ENCODE results near the gene SESN3.
"Not testable (repeated sequence)": the region's sequence is repeated elsewhere in the genome, so short reads cannot be mapped to it uniquely, and the experiment has no call there.

The SESN3 gene

DNA sequence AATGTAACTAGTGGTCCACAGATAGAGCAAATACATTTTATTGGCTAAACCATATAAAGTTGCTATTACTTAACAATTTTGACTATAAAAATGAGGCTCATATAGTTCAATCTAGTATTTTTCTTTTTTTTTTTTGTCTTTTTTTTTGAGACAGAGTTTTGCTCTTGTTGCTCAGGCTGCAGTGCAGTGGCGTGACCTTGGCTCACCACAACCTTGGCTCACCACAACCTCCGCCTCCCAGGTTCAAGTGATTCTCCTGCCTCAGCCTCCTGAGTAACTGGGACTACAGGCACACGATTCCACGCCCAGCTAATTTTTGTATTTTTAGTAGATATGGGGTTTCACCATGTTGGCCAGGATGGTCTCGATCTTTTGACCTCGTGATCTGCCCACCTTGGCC, 3.9 kb downstream of the SESN3 start:
- DNase-seq = not testable (repeated sequence)

DNA sequence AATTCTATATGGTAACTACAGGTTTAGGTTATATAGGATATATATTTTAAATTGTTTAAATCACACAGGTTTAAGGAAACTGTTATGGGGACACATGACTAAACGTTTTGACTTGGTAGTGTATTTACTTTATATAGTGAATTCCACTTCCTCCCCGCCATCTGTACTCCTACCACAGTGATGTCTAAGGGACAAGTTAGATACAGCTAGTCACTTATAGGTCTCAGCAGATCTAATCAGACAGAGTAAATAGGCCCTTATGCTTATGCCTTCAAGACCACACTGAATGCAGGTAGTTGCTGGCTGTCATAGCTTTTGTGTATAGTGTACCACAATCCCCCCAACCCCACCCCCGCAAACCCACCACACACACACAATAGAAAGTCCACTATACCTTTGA, 8.2 kb downstream of the SESN3 start:
- no peak for DNase-seq

DNA sequence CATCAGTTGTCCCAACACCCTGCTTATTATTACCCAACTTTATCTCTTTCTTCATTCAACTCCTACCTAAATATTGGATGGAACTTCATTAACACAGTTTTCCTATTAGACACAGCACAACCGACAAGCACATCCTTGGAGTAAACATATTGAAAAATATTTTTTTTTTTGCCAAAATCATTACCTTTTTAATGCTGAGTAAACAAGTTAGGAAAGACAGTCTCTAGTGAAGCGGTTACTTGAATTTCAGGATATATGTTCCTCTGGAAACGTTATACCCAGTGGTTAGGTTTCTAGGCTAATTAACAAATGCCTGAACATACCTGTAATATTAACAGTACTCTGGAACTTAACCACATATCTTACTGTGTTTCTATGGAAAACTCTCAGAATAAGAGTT, 11.4 kb downstream of the SESN3 start:
- DNase-seq = no peak

DNA sequence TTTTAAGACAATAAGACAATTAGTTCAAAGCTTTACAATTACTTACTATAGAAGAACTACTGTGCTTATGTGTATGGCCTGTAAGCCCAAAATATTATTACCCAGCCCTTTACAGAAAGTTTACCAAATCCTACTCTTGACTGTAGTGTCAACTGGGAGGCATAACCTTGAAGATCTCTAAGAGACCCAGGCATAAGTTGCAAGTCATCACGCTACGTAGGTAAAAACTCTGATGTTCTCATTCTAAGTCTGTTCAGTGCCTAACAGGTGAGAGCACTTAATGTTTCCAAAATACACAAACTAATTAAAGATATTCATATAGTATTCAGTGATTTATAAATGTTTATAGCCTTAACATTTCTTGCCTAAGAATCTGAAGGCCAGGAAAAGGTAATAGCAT, 12.9 kb downstream of the SESN3 start:
- DNase-seq = no peak

DNA sequence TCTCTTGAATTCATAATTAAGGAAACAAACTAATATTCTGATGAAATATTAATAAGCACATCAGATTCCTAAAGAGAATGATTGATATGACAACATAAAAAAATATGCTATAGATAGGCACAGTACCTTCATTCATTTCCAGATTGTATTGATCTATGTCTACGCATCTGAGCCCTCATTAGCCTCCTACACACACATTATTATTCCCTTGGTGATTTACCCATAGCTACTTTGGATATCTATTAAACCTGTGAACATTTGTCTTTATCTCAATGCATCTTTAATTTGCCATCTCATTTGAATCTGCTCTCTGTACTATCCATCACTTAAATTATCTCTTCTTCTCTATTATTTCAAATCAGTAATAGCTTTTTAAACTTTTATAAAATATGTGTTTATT, 18.4 kb downstream of the SESN3 start:
- DNase-seq = no peak

DNA sequence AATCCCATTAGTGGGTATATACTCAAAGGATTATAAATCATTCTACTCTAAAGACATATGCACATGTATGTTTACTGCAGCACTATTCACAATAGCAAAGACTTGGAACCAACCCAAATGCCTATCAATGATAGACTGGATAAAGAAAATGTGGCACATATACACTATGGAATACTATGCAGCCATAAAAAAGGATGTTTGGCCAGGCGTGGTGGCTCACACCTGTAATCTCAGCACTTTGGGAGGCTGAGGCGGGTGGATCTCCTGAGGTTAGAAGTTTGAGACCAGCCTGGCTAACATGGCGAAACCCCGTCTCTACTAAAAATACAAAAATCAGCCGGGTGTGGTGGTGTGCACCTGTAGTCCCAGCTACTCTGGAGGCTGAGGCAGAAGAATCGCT, 21.5 kb downstream of the SESN3 start:
- DNase-seq = not testable (repeated sequence)

DNA sequence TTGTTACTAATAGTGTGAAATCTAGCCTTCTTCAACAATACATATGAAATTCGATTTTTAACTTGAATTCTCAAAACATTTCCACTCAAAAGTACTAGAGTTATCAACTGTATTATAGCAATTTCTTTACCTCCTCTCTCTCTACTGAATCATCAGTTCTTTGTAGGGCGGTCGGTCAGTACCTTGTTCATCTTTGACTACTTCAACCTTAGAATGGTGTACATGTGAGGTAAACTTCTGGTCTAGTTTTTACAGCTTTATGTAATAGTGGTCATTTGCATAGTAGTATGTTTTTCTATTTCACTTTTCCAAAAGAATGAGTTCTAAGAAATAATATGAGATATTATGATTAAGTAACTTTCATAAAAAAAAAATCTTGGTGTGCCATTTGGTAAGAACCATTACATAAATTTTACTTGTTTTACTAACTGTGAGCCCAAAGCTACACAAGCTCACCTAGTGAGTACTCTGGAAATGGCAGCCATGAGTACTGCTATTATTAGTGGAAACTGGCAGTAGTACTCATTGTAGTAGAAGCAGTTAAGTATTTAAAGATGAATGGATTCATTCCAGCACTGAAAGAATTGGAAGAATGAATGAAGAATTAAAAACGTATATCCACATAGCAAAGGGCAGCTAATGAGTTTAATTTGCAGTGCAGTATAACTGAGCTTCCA, 30.1 kb downstream of the SESN3 start:
- DNase-seq = no peak

DNA sequence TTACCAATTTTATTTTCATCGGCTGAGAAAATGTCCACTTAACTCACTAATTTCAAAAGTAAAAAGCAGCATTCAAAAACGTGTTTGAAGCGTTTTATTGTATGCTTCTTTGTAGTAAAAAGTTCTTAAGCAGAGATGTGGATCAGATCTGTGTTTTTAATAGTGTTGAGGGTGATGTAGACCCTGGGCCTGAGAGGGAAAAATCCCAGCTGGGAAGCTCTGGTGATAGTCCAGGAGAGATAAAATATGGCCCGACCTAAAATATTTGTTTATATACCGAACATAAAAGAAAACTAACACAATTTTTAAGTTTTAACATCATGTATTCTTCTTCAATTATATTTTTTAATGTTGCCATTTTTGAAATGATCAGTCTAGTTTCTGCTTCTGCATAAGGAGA, 35.2 kb downstream of the SESN3 start:
- no peak for DNase-seq

DNA sequence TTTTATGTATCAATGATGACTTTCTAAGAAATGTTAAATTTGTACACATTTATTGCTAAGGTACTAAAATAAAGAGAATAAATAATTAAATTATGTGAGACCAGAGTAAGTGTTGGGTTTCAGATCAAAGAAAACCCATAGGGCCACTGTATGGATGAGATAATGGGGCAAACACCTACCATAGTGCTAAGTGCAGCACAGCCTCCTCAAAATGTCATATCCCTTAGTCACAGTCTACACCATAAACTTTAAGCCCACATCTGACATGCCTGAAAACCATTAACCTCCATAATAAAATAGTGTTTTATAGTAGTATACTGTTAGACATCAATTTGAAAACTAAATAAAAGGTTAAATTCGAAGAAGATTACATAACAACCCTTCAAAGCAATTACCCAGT, 37.5 kb downstream of the SESN3 start:
- no peak for DNase-seq

DNA sequence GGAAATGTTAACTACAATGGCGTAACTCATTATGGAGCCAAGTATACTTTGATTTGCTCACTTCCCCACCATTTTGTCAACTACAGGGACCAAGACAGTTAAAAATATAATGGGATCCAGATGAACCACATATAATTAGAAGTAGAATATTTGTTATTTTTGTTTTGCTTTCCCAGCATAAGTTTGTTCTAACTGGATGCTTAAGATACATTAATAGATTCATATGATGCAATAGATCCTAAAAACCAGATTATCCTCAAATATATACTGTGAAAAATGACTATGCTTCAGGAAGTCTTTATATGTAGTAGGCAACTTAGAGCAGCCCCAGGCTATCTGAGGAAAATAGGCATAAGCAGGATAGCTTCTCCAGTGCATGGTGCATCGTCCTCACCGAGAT, 38.3 kb downstream of the SESN3 start:
- no peak for DNase-seq

DNA sequence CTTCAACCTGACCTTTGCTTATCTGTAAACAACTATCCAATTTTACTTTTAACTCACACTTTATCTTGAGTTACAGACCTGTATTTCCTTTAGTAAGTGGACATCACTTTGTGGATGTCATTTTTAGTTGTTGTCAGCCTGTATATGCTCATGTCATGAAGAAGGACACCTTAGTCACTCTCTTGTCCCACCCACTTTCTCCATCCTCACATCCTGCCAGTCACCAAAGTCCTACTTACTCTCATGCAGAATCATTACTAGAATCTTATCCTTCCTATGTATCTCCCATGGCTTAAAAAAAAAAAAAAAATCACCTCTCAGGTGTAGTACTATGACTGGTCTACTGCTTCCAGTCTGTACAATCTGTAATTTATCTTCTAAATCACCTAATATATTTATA, 43.3 kb downstream of the SESN3 start:
- no peak for DNase-seq

DNA sequence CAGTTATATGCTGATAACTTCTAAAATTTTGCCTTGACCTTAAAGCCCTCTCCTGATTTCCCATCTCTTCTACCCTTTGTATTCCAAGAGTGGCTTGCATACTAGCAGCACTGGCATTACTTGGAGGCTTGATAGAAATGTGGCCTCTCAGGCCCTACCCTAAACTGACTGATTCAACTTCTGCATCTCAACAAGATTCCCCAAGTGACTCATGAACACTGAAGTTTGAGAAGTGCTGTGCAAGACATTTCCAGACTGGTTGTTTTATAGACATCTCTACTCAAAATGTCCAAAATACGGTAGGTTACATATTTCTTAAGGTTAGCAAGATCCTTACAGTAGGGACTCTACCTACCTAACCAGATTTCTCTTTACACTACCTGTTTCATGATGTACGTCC, 48.6 kb downstream of the SESN3 start:
- no peak for DNase-seq

DNA sequence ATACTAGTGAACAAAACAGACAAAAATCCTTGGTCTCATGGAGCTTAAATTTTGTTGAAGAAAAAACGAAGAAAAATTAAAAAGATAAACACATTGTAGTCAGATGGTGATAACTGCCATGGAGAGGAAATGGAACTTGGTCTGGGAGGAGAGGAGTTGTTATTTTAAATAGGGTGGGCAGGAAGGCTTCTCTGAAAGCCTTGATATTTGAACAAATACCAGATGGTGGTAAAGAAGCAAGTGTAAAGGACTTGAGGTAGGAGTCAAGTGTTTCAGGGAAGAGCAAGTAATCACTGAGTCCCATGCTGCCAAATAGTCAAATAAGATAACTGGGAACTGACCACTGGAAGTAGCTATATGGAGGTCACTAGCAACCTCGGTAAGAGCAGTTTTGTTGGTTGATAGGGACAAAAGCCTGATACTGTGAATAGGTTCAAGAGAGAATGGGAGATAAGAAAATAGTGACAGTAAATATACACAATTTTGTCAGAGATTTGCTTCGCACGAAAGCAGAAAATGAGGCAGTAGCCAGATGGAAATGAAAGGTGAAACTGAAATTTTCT, 55.1 kb downstream of the SESN3 start:
- DNase-seq = no peak

DNA sequence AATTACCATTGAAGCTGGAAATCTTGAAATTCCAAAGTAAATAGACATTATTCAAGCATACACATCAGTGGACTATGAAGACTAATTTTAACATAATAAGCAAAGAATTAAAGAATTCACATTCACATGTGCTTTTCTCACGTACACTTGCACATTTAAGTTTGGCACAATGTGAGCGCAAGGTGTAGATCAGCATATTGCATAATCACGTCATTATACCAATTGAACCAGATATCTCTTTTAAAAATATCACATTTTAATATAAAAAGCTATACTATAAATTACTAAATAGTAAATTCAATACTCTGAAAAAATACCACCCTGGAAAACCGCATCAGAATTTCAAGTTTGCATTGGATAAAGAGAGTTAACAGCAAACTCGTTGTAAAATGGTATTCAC, 60.7 kb downstream of the SESN3 start:
- no peak for DNase-seq

DNA sequence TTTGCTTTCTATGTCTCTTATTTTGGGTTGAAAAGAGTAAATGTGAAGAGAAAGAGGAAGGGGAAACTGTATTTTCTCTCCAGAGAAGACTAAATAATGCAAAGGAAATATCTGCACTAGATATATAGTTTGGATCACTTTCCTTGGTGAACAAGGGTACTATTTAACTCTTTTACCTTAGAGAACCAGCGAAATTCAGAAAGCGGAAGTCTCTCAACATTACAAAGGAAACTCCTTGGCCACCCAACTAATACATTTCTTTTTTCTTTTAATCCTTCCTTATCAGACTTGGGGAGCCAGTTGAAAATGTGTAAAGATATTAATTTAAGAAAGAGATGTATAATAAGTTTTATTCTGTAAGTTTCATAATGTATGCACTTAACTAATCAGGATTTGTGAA, 64.2 kb downstream of the SESN3 start:
- DNase-seq = no peak

DNA sequence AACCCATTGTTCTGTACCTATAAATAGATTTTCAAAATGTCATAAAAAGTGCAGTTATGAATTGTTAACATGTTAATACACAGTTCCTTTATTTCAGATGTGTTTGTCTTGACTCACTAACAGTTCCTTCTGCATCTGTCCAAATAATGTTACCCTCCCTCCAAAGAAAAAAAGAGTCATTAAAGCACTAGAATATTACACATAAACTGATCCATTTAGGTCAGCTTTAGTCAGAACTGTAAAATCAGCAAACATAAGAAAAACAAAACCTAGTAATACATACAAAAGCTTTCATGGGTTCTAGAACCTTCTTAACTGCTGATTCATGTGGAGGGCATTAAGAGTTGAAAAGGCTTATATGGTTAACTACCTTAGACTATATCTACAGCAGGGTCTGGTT, 65.4 kb downstream of the SESN3 start:
- DNase-seq = no peak

DNA sequence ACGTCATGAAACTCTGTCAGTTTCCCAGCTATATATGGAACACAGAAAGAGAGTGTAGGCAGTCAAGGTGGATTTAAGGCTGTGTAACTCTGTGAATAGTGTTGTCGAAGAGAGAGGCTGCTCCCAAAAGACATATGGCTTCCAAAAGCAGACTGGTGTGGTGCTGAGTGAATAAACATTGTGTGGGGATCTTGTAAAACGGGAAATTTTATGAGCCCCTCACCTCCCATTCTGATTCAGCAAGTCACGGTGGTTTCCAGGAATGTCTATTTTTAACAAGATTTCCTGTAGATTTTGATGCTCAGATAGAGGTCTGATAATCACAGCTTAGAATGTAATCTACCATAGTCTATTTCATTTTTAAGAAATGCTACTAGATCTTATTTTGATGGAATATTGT, 67.9 kb downstream of the SESN3 start:
- DNase-seq = peak in 1 of 56 donors; percentile 35

DNA sequence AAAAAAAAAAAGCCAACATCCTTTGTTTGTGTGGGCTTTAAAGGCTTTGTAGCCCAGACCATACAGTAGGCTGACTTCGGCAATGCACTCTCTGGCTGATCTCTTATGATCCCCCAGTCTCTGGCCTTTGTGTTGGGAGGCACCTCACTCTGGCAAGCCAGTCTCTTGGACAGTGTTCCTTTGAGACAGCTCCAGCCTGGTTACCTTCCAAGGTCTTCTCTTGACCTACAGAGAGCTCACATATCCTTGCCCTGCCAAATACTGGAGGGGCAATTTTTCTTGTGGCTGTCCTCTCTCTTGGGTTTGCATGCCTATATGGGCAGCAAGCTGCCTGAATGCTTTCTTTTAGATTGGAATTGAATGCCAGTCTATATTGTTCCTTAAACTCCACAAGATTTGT, 69.8 kb downstream of the SESN3 start:
- DNase-seq = no peak

DNA sequence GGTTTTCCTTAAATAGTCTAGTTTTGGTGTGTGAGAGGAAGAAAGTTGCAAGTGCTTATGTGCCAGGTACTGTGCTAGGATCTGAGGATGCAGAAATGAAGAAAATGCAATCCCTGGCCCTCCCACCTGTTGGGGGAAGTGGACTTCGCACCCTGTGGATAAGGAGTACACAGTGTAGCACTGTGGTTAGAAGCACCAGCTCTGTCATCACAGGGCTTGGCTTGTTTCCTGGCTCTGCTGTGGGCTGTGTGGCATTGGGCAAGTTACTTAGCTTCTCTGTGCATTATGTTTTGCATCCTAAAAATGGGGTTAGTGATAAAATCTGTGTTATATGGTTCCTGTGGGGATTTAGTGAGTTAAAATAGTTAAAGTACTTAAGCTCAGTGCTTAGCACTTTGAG, 73.2 kb downstream of the SESN3 start:
- no peak for DNase-seq

DNA sequence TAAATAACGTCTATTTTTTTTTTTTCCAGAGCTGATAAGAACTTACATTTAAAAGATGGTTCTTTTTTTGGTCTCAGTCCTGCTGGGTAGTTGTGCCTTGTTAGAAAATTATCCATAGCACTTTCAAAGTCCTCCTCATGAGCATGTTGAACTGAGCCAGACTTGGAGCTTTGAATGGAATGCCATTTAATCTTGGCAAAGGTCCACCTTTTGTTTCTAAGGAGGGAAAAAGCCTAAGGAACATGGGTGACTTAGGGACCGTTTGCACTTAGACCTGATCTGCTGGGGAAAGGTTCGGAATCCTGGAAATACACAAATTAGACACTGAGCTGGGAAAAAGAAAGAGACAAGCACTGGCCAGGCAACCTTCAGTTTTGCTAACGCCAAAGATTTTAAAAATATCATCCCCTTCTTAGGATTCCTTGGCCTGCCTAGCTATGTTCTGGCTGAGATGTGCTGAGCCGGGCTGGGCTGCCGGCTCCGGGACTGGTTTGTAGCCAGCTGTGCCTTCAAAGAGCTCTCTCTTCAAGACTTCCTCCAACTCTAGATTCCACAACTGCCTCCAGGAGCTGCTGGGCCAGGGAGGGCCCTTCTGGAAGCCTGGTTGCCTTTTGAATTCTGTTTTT, 74.0 kb downstream of the SESN3 start:
- peak in 3 of 56 donors; percentile 12 for DNase-seq

DNA sequence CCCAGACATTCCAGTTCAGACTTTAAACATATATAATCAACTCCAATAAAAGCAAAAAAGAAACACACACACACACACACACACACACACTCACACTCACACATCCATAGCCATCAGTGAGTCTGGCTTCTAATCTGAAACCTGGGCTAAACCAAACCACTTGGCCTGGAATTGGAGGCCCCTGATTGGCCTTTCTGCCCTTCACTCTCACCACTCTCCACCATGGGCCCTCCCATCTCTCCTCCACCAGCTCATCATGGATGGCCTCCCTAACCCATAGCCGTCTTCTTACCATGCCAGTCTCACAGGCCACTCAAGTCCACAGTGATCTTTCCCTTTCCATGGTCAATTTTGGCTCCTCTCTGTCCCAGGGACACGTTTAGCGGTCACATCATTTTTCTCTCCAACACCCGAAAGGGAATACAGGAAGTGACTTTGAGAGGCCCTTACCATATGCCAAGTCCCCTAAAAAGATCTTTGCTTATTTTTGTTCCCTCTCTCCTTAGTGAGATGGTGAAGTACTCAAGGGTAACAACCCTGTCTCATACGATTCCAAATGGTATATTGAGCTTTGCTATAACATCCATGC, 74.8 kb downstream of the SESN3 start:
- DNase-seq = no peak

DNA sequence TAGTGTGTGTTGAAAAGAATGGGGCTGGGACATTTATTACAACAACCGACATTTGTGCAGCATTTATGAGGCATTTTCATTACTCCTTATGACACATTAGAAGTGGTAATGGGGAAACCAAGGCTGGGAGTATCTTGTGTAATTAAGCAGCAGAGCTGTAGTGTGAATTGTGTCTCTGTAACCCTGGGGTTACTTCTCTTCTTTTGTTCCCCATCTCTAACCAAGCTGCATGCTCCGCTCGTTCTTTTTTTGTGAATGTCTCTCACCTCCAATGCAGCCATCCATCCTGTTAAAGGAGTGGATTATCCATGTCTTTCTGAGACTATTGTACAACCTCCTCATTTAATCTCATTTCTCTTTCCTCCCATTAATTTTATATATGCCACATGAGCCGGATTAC, 75.6 kb downstream of the SESN3 start:
- DNase-seq = no peak

DNA sequence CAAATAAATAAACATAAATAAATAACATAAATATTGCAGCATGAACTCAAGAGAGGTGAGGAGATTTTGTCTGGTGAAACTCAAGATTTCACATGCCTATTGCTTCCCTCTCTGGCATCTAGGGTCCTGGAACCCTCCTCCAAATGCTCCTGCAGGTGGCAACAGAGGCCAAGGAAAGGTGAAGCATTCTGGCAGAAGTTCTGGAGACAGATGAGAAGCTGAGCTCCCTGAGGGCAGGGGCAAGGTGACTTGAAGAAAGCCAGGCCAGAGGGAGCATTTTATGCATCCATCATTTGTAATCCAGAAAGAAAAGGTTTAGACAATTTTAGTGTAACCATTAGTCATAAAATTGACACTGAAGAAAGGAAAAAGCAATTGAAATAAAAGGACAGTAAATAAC, 76.5 kb downstream of the SESN3 start:
- peak in 12 of 56 donors; percentile 9 to 38 (median 24) for DNase-seq

All from nucleus accumbens (tissue), 56 donors.